HEK293T (cell line): ENCODE results near the gene ESR1.

ENCODE experiments used
- ARNT ChIP-seq: fragments of 450-650 bp; IDR thresholded peaks from 2 replicates; pipeline ENCODE4 v1.6.1; 2017; ENCODE audit warnings: mild to moderate bottlenecking
- FOXK2 ChIP-seq: fragments of 450-650 bp; IDR thresholded peaks from 2 replicates; pipeline ENCODE4 v1.6.1; 2016; ENCODE audit warnings: mild to moderate bottlenecking
- SUZ12 ChIP-seq: fragments of 450-650 bp; IDR thresholded peaks from 2 replicates; pipeline ENCODE4 v1.6.1; 2016; ENCODE audit warnings: mild to moderate bottlenecking
- TARDBP ChIP-seq: fragments of 450-650 bp; IDR thresholded peaks from 2 replicates; pipeline ENCODE4 v1.6.1; 2016

DNA sequence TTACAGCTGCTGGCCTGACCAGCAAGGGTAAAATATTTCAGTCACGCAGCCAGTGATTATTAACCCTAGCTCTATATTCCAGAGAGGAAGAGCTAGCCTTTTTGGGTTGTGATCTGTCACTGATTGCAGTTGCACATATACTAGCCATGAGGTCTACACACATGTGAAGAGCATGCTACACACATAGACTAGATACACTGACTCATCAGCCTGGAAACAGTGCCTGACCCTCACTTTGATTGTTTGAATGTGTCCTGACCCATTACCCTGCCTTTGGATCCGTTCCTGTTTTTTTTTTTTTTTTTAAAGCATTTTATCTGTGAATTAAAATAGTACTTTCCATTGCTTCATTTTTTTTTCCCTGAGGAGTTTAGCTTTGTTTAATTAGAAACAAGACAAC is 50.8 kb downstream of the ESR1 start:
- TF ChIP-seq SUZ12 (no peak), ARNT (no peak), TARDBP (no peak), FOXK2 (no peak)
